Caki2 (cell line): ENCODE results near the gene TMED6. TPM values are rescaled to one million over a fixed set of nuclear protein-coding genes. Genes with fewer than 3 reads are reported as not detected.
A peak's percentile ranks its signal among the peaks of the same experiment; 100 is the strongest.
"Not testable (repeated sequence)": the region's sequence is repeated elsewhere in the genome, so short reads cannot be mapped to it uniquely, and the experiment has no call there.

ENCODE experiments used
- DNase-seq: peaks from one replicate; pipeline ENCODE4 v3.0.0-alpha.2; 2015; ENCODE audit warnings: low read depth
- in situ Hi-C: cut with HindIII; loops from 2 replicates; pipeline ENCODE4 v1.10.0; 2016; ENCODE audit warnings: low sequenced_read_pairs, low pct_unique_long_range_greater_than_20kb, mixed read lengths
- total RNA-seq: library from RNA; depleted of rRNA; stranded (reverse); fragments of >200 nt; shearing (Covaris generic); gene quantifications from 2 replicates; pipeline ENCODE4 v1.2.3, GENCODE V29; 2014; ENCODE audit warnings: low replicate concordance; rRNA removed

TMED6 gene
- total RNA-seq, 1 experiment from 2014 or later: 4.1 TPM

DNA sequence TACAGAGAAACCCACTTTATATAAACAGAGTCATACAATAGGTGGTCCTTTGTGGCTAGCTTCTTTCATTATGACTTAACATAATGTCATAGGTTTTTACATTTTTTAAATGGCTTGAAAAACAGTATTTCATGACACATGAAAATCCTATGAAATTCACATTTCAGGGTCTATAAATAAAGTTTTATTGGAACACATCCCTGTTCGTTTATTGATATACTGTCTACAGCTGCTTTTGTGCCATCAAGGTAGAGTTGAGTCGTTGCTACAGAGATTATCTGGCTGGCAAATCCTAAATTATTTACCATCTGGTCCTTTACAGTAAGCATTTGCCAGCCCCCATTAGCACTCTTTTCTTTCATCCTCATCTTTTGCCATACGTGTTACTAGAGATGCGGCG, 38.1 kb downstream of the TMED6 start:
- no peak for DNase-seq
- in situ Hi-C loops: no loop called here

- in situ Hi-C loops: no loop called here
- no peak for DNase-seq
Measured at GRCh38 chr16:69311533-69312387, 39.8 kb downstream of the TMED6 start.

- in situ Hi-C loops: no loop called here
- peak; percentile 94 for DNase-seq
Measured at GRCh38 chr16:69310653-69311532, 40.7 kb downstream of the TMED6 start, which contains the start of gene VPS4A. VPS4A (plus strand) TSS chr16:69311350; CDS start chr16:69311512, 162 bp downstream.

GRCh38 chr16:69309316-69309715, 42.3 kb downstream of the TMED6 start:
- in situ Hi-C loops: no loop called here

DNA sequence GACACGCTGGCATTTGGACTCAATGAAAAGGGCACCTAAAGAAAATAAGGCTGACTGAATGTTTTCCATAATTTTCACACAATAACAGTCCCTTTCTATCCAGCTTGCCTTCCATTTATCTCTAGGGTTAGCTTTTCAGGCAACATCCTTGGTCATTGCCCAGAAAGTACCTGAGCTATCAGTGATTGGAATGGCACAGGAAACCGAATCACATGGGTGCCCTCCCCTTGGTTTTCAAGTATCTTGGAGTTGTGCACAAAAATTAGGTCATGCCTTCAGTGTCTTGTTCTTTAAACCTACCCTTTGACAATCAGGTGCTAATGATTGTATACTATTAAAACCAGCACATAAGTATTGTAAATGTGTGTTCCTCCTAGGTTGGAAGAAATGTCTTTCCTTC, 43.7 kb downstream of the TMED6 start:
- no peak for DNase-seq
- in situ Hi-C loops: no loop called here

More at GRCh38 chr16:69309316-69309715, 42.3 kb downstream of the TMED6 start:
- no peak for DNase-seq

DNA sequence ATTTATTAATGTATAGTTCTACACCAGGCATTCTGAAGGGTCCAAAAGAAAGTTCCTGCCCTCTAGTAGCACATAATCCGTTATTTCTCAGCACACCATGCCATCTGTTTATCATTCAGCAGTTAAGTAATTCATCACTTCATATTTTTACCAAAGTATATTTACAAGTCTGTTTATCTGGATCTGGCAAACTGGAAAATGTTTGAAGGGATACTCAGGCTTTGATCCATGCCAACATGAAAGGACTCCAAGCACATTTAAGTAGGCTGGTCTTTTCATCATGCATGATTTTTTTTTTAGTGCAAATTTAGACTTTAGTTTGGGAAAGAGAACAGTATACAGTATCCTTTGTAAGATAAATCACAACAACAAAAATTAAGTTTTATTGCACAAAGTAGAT, 44.5 kb downstream of the TMED6 start:
- DNase-seq: no peak
- in situ Hi-C loops: no loop called here

DNA sequence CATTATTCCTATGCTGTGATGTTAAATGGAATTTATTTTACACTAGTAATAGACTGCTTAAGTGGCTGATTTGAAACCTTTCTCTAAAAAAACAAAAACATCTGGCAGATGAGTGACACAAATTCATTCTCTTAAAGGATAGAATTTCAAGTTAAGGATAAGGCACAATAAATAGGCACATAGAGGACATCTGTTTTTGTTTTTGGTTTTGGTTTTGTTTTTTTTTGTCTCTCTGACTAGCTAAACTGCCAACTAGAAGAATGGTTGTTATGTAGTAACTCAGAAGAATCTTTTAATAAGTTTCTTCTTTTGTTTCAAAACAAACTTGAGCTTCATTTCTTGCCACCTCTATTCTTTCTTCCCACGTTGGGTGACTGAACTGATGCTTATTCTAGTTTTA, 45.6 kb downstream of the TMED6 start:
- in situ Hi-C loops: no loop called here
- DNase-seq: no peak

DNA sequence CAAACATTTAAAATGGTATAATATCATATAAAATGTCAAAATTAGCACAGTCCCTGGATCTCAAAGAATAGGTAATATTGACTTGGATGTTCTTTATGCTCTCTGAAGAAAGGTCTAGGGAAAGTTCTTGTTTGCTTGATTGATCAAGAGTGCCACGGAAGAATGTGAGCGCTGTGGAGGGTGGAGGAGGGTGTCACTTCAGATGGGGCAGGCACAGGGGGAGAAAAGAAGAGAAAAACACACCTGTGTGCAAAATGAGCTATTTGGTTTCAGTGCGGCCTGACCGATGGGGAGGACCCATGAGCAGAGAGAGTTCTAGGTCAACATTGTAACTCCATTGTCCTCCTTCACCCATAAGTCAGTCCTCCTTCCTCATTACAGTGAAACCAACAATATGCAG, 49.3 kb downstream of the TMED6 start:
- DNase-seq: no peak
- in situ Hi-C loops: no loop called here

- in situ Hi-C loops: no loop called here
- DNase-seq: no peak
Measured at GRCh38 chr16:69301861-69302260, 49.7 kb downstream of the TMED6 start.

- no peak for DNase-seq
- in situ Hi-C loops: no loop called here
Measured at GRCh38 chr16:69301187-69301586, 50.4 kb downstream of the TMED6 start.

- no peak for DNase-seq
- in situ Hi-C loops: no loop called here
Measured at GRCh38 chr16:69298261-69298660, 53.3 kb downstream of the TMED6 start.

- in situ Hi-C loops, DNase-seq: not testable (repeated sequence)
Measured at GRCh38 chr16:69296771-69297170, 54.8 kb downstream of the TMED6 start.

- in situ Hi-C loops: no loop called here
- no peak for DNase-seq
Measured at GRCh38 chr16:69294051-69294450, 57.5 kb downstream of the TMED6 start.

GRCh38 chr16:69293401-69293800, 58.2 kb downstream of the TMED6 start:
- in situ Hi-C loops: no loop called here

More at GRCh38 chr16:69293401-69293800, 58.2 kb downstream of the TMED6 start:
- DNase-seq: no peak

Other genes with a start within 250 kb of the TMED6 start
- gene HAS3, start 246.1 kb downstream of the TMED6 start, total RNA-seq: 21.1 and 35.9 TPM in 2 replicates
- gene CHTF8, start 219.2 kb downstream of the TMED6 start, total RNA-seq: 191 and 253 TPM in 2 replicates
- gene UTP4, start 219.1 kb downstream of the TMED6 start, total RNA-seq: 56.1 and 97.9 TPM in 2 replicates
- gene SNTB2, start 164.6 kb downstream of the TMED6 start, total RNA-seq: 4.8 and 5.7 TPM in 2 replicates
- 33.2 and 38.9 TPM in 2 replicates for gene VPS4A, start 40.4 kb downstream of the TMED6 start, total RNA-seq
- 21.5 and 26.7 TPM in 2 replicates for gene PDF, start 21.2 kb downstream of the TMED6 start, total RNA-seq
- 56.2 and 68.1 TPM in 2 replicates for gene COG8, start 12.2 kb downstream of the TMED6 start, total RNA-seq
- gene NIP7, start 12.0 kb downstream of the TMED6 start, total RNA-seq: 18.7 and 25.7 TPM in 2 replicates
- 11.4 and 23.7 TPM in 2 replicates for gene TERF2, start 34.2 kb upstream of the TMED6 start, total RNA-seq
- gene CYB5B, start 72.8 kb upstream of the TMED6 start, total RNA-seq: 119 and 138 TPM in 2 replicates
- gene NFAT5, start 214.2 kb upstream of the TMED6 start, total RNA-seq: 6.1 and 19.9 TPM in 2 replicates